Melanocyte of skin (primary cell): ENCODE data around the gene FOXE3. TPM values are rescaled to one million over a fixed set of nuclear protein-coding genes. Genes with fewer than 3 reads are reported as not detected.

Experiments used
- total RNA-seq, 2 donors: library from RNA; depleted of rRNA; stranded (reverse); fragments of >200 nt; gene quantifications; 2 replicates each; pipeline ENCODE4 v1.2.3, GENCODE V29; 2012

FOXE3 gene
- total RNA-seq, result not detected

GRCh38 chr1:47415728-47416318 is at the start of gene FOXE3:
FOXE3 (plus strand) TSS chr1:47416285; CDS start chr1:47416316, 31 bp downstream.

DNA sequence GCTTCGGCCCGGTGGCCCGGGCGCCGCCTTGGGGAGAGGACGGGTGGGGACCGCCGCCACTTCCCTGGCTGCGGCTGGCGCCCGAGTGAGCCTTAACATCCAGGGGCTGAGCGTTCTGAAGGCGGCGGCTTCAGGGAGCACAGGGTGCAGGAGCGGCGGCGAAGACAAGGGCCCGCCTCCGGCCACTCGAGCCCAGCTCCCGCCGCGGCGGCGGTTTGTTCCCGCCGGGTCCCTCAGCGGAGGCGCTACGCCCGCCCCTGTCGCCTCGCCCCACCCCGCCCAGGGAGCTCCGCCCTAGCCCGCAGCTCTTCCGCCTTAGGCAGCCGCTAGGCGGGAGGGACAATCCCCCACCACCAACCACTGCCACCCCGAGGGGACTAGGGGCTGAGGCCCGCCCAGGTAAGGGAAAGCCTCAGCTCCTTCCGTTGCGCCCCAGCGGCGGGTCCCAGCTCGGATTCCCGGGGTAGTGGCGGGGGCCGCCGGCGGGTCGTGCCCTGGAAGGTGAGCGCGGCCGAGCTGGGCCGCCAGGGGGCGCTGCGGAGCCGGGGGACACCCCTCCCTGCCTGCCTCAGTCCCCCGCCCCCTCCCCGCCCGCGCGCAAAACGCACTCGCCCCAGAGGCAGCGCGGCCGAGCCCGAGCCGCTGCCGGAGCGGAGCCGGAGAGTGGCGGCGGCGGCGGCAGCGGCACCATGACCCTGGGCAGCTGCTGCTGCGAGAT is 21.5 kb downstream of the FOXE3 start, which contains the start of gene FOXD2:
Gene FOXD2 (plus strand): TSS at position 598 of the 718 bp plus-strand sequence. CDS start 92 bp downstream, at position 690.

Other genes starting within 250 kb of the FOXE3 start
- not detected for gene PDZK1IP1, start 226.2 kb upstream of the FOXE3 start, total RNA-seq
- gene TAL1, start 184.1 kb upstream of the FOXE3 start, total RNA-seq, result under 1 TPM in 1 of 2 donors, not detected in 1; under 0.01 TPM
- gene STIL, start 102.1 kb upstream of the FOXE3 start, total RNA-seq, result 10 to 100 TPM; 12.4 to 28.3 TPM
- 10 to 100 TPM; 53.3 to 67.9 TPM for gene CMPK1, start 82.5 kb upstream of the FOXE3 start, total RNA-seq
- gene FOXD2, start 21.8 kb downstream of the FOXE3 start, total RNA-seq, result 1 to 10 TPM in 1 of 2 donors, not detected in 1; 1.7 TPM